Right ventricle myocardium inferior (tissue), 1 donor: ENCODE measurements around the gene DPP7. TPM values are rescaled to one million over a fixed set of nuclear protein-coding genes. Genes with fewer than 3 reads are reported as not detected.

Experiments
- ATAC-seq: fragments of 200-7000 bp; cut with Tn5 transposase; one replicate; pipeline ENCODE4 v1.9.1; 2020; ENCODE audit warnings: mild to moderate bottlenecking, moderate library complexity
- DNase-seq: peaks from one replicate; pipeline ENCODE4 v3.0.0; 2021; ENCODE audit errors: missing footprints
- intact Hi-C: fragments of 100-400 bp; cut with DNase I; formaldehyde crosslinking; loops from one replicate; pipeline ENCODE4 v1.11.0; 2022
- total RNA-seq: library from RNA; stranded (reverse); fragmentation: NEBNext Ultra II Directional; extraction: Animal tissue kit (Norgen Biotek cat#: 25700); gene quantifications from one replicate; pipeline ENCODE4 v1.2.1, GENCODE V29; 2021
- donor health status: DM: no; HTN: yes; CAD: no; lungs with severe emphysema.

The DPP7 gene
- total RNA-seq, 1 donor from 2014 or later = 143 TPM

DNA sequence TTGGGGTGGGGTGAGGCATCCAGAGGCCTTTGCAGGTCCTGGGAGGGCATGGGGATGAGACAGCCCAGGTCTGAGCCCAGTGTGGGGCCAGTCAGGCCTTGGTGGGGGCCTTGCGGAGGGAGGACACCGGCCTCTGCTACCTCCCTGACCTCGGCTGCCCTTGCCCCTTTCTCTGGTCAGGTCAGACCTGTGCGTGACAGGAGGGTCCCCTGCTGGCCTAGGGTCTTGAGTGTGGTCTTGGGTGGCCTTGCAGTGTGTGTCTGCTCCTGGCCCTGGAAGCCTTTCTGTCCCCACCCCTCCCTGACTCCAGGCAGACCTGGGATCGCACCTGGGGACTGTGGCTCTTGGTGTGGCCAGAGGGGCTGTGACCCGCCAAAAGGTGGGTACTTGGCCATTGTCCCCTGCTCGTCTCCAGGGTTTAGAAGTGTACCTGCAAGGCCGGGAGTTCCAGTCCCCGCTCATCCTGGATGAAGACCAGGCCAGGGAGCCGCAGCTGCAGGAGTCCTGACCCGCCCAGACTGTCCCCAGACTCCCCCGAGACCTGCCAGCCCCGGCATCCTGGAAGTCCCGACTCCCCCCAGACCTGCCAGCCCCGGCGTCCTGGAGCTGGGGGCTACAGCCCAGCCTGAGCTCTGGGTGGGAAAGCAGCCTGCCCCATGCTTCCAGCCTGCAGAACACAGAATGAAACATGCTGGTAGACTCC is 32.2 kb downstream of the DPP7 start:
- ATAC-seq (no peak), DNase-seq (peak; percentile 56)
- intact Hi-C loops = no loop called here

DNA sequence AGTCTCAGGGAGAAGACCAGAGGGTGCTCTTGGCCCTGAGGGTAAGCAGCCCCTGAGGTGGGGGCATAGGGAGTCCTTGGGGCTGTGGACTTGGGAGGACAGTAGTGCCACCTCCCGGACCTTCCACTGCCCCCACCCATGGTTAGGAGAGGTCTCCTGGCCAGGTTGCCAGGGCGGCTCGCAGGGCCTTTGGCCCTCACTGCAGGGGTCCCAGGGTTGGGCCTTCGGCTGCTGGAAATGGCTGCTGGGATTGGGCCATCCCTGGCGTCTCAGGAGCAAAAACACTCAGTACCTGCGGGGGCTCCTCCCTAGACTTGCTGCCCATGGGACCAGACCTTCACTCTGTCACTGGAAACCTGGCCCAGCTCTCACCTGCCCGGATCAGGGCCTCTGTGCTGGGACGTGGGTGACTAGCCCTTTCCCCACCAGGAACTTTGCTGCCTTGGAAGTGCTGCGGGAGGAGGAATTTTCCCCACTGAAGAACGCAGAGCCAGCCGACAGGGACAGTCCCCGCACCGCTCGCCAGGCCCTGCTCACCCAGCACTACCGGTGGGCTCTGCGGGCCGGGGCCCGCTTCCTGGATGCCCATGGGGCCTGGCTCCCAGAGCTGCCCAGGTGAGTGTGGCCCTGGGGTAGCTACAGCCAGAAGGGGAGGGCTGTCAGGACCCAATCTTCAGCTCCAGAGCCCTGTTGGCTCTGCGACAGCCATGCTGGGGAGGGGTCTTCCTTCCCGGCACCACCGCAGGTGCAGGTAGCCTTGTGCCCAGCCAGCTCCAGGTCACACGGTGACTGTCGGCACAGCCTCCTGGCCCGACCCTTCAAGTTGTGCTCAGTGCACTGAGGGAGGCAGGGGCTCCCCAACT is 34.0 kb downstream of the DPP7 start:
- ATAC-seq (no peak), DNase-seq (peak; percentile 64)
- intact Hi-C loops = no loop called here

DNA sequence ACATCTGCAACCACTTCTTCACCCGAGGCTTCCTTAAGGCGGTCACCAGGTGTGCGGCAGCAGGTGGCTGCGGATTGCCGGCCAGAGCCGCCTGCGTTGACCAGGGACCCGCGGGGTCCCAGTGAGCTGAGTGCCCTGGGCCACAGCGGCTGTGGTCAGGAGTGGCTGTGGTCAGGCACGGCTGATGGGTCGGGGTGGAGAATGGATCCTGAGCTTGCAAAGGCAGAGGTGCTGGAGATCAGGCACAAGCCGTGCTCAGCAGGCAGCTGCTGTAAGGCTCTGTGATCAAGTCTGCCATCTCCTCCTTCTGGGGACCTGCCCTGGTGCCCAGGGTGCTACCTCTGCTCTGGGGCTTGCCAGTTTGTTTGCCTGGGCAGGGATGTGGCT is 35.1 kb downstream of the DPP7 start:
- DNase-seq (peak; percentile 51), ATAC-seq (no peak)
- intact Hi-C loops = no loop called here

DNA sequence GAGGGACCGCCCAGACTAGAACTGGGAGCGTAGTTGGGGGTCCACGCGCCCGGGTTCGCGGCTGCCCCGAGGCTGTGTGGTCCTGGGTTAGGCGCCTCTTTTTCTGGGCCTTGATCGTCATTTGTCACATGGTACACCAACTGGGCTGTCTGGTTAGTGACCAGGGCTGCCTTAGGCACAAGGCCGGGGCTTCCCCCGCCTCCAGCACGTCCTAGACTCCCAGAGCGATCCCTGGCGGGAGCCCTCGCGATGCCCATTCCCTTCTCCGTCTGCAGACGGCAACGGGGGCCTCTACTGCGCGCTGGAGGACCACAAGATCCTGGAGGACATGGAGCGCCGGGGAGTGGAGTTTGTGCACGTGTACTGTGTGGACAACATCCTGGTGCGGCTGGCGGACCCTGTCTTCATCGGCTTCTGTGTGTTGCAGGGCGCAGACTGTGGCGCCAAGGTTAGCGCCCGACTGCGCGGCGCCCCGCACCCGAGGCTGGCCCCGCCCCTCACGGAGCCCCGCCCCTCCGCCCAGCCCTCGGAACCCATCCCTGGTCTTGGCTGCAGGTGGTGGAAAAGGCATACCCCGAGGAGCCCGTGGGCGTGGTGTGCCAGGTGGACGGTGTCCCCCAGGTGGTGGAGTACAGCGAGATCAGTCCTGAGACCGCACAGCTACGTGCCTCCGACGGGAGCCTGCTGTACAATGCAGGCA is 35.7 kb downstream of the DPP7 start:
- DNase-seq = peak; percentile 59
- no peak for ATAC-seq
- intact Hi-C loops = no loop called here

DNA sequence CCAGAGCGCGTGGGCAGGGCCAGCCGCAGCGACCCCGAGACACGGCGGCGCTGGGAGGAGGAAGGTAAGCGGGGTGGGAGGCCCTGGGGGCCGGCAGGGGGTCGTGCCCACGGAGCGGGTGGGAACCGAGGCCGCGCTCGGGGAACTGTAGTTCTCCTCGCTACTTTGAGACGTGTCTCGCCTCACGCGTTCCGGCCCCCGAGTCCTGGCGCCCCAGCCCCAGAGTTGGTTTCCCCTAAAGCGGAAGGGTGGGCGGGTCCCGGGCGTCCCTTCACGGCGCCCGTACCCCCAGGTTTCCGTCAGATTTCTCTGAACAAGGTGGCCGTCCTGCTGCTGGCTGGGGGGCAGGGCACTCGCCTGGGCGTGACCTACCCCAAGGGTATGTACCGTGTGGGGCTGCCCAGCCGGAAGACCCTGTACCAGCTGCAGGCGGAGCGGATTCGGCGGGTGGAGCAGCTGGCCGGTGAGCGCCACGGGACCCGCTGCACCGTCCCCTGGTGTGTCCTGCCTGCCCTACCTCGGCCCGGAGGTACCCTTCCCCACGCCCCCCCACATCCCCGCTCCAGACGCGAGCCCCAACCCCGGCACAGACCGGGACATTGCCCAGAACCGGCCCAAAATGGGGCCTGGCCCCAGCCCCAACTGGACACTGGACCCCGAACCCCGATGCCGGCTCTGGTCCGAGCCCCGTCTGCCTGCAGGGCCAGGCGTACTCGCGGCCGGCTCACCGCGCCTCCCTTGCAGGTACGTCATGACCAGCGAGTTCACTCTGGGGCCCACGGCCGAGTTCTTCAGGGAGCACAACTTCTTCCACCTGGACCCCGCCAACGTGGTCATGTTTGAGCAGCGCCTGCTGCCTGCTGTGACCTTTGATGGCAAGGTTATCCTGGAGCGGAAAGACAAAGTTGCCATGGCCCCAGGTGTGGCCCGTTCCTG is 36.5 kb downstream of the DPP7 start:
- DNase-seq (peak; percentile 71), ATAC-seq (peak; percentile 6)
- intact Hi-C loops = no loop called here

- DNase-seq = peak; percentile 91
- intact Hi-C loops = no loop called here
- peak; percentile 83 for ATAC-seq
These were observed 37.4 kb downstream of the DPP7 start, which contains the start of gene UAP1L1 for GRCh38 chr9:137077010-137077747. Gene UAP1L1, plus strand, starts transcription at chr9:137077517. Its CDS starts 16 bp downstream, at chr9:137077533.

DNA sequence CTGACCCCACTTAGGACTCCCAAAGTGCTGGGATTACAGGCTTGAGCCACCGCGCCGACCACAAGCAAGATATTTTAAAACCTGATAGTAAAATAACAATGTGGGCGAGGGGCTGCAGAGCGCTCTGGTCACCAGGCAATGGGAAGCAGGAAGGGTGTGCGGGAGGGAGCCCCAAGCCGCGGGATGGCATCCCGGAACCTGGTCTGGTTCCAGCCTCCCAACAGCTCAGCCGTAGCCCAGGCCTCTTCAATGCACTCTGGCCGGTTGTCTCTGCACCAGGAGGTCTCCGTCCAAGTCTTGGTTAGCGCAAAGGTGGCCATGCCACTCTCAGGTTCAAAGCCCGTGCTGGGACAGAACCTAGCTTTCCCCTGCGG is 37.9 kb downstream of the DPP7 start:
- intact Hi-C loops = no loop called here
- peak; percentile 58 for DNase-seq
- ATAC-seq = peak; percentile 11

DNA sequence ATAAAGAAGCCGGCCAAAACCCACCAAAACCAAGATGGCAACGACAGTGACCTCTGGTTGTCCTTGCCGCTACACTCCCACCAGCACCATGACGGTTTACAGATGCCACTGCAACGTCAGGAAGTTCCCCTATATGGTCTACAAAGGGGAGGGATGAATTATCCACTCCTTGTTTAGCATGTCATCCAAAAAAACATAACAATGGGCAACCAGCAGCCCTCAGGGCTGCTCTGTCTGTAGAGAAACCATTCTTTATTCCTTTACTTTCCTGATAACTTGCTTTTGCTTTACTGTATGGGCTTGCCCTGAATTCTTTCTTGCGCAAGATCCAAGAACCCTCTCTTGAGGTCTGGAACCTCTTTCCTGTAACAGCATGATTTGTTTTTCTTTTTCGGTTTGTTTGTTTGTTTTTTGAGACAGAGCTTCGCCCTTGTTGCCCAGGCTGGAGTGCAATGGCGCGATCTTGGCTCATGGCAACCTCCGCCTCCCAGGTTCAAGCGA is 39.2 kb downstream of the DPP7 start:
- no peak for DNase-seq
- ATAC-seq = no peak

GRCh38 chr9:137074657-137075274 is 39.8 kb downstream of the DPP7 start:
- intact Hi-C loops = no loop called here
- ATAC-seq (no peak), DNase-seq (peak; percentile 45)

More for the DNA sequence above, 39.2 kb downstream of the DPP7 start:
- intact Hi-C loops = no loop called here

DNA sequence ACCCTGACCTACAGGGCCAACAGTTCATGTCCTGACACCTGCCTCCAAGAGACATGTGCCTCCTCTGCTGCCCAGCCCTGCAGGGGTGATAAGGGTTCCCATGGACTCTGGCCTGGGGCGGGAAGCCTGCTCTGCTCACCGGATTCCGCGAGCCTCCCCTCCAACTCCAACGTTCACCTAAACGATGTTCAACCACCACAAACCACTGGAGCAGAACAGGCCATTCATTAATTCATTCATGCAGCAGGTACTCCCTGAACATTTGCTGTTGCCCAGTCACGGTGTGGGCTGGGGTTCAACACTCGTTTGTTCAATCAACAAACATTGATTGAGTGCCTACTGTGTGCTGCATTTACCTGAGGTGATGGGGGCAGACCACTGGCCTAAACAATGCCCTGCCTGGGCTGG is 40.5 kb downstream of the DPP7 start:
- intact Hi-C loops = no loop called here
- ATAC-seq = no peak
- no peak for DNase-seq

GRCh38 chr9:137071282-137071681 is 43.3 kb downstream of the DPP7 start:
- DNase-seq (peak; percentile 28), ATAC-seq (no peak)
- intact Hi-C loops = no loop called here

- intact Hi-C loops = no loop called here
- peak; percentile 82 for DNase-seq
- peak; percentile 41 for ATAC-seq
These were observed 43.6 kb downstream of the DPP7 start for GRCh38 chr9:137070906-137071275.

DNA sequence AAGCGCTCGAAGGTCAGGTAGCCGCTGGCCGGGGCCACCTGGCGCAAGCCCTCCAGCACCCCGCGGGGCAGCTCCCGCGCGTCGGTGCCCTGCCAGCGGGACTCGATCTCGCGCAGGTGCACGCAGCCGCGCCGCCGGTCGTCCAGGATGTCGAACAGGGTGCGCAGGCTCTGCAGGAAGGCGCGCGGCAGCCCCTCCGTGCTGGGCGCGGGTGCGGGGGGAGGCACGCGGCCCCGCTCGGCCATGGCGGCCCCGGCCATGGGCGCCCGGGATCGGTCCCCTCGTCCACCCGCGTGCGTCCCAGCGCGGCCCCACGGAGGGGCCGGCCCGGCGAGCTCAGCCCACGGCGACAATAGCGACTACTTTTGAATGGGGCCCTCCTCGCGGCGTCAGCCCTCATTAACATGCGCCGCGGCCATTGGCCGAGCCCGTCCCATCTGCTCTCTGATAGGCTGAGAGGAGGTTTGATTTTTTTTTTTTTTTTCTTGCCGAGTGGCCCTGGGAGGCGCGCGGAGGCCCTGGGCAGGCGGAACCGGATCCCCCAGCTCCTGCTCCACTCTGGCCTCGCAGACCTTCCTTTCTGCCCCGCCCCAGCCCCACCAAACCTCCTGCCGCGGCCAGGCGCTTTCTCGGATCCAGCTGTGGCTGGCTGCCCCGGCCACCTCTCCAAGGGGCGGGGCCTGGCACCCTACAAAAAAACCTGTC is 44.2 kb downstream of the DPP7 start, which contains the start of gene SAPCD2:
SAPCD2 (minus strand) TSS at position 357 of the 705 bp plus-strand sequence; CDS start at position 260, 97 bp downstream.
- intact Hi-C loops = no loop called here
- ATAC-seq (peak; percentile 95), DNase-seq (peak; percentile 95)

GRCh38 chr9:137069508-137070091 is 44.9 kb downstream of the DPP7 start:
- DNase-seq (peak; percentile 47), ATAC-seq (no peak)
- intact Hi-C loops = loop anchor here (10.0 kb wide), 1 partner anchor 285 kb away; no protein-coding TSS in a partner anchor

GRCh38 chr9:137068539-137069507 is 45.7 kb downstream of the DPP7 start:
- no peak for ATAC-seq
- DNase-seq = peak; percentile 55
- intact Hi-C loops = loop anchor here (10.0 kb wide), 1 partner anchor 284 kb away; no protein-coding TSS in a partner anchor
